HG03565 (cell line): Measurements from ENCODE around the gene INCA1.
A peak's percentile ranks its signal among the peaks of the same experiment; 100 is the strongest.

Experiments used
- ATAC-seq: cut with Tn5 transposase; IDR thresholded peaks from one replicate; pipeline ENCODE4 v1.9.1; 2021; ENCODE audit warnings: mild to moderate bottlenecking, moderate library complexity; ENCODE audit not compliant: unreplicated experiment

Gene INCA1

GRCh38 chr17:5011928-5012327, 14.6 kb upstream of the INCA1 start:
- no peak for ATAC-seq

GRCh38 chr17:5003214-5003867, 6.0 kb upstream of the INCA1 start:
- no peak for ATAC-seq

DNA sequence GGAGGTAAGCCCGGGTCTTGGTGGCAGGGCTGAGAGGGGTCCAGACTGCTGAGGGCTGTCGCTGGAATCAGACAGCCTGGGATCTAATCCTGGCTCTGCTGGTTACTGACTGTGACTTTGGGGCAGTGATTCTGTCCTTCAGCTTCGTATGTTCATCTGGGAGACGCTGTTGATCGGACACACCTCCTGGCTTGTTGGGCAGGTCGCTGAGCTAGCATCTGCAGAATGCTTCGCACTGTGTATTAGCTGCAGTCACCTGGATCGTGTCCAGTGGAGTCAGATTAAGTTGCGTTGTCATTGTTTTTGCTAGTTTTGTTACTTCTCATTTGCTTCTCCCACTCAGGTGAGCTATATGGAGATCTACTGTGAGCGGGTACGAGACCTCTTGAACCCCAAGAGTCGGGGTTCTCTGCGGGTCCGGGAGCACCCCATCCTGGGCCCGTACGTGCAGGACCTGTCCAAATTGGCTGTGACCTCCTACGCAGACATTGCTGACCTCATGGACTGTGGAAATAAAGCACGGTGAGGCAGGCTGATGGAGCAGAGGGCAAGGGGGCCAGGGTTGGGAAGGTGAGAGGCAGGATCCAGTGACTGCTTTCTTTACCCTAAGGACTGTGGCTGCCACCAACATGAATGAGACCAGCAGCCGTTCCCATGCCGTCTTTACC, 4.9 kb upstream of the INCA1 start:
- no peak for ATAC-seq

- no peak for ATAC-seq
These were observed 2.9 kb upstream of the INCA1 start for GRCh38 chr17:5000237-5000639.

- no peak for ATAC-seq
These were observed 2.2 kb upstream of the INCA1 start for GRCh38 chr17:4999430-5000093.

DNA sequence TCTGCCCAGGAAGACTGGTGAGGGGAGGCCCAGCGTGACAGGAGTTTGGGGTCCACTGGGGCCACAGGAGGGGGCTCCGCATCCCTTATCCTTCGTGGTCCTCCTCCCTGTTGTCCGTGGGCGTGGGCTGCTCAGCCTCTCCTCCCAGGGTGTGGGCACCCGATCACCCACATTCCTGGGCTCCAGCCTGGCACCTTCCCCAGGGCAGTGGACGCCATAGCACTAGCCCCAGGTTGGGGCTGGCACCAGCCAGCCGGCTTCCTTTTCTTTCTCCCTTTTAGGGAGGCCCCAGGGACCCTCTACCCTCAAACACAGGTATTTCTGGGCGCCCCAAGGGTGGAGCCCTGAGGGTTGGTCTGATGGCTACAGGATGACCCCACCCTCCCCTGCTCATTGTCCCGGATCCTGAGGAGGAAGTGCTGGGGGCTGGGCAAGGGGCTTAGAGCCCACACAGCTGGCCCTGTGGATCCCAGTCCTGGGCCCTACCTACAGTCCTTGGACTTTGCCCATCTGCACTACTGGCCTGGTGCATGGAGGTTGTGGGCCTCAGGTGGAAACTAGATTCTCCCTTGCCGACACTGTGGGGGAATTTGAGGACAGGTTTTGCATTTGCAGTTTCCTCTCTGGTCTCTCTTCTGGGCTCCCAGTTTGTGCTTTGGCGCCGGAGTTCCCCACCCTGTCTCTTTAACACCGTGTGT, 1.6 kb upstream of the INCA1 start:
- no peak for ATAC-seq

DNA sequence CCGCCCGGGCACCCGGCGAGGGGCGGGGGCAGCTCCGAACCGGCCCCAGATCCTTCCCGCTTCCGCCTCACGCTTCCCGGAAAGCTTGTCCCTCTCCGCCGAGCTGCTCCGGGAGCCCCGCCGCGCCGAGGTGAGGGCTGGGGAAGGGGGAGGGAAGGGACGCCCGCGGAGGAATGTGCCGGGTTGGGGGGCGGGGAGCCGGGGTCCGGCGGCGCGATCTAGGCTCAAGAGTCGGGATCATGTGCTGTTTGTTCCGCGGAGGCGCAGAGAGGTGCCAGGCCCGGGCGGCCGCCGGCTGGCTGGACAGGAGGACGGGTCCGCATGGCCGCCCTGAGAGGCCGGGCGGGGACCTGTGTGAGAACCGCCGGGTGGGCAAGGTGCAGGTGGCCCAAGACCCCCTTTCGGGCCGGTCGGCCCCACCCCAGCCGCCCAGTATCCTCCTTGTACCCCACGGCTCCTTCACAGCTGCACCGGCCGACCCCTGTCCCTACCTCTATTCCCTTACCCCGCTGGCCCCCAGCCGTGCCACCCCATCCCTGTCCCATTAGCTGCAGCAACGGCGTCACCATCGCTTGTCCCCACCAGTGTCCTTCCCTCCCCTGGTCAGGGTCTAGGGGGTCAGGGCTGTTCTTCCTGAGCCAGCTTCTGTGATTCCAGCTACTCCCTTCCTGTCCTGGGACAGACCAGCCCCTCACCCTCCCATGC, 857 bp upstream of the INCA1 start:
- peak; percentile 11 for ATAC-seq

DNA sequence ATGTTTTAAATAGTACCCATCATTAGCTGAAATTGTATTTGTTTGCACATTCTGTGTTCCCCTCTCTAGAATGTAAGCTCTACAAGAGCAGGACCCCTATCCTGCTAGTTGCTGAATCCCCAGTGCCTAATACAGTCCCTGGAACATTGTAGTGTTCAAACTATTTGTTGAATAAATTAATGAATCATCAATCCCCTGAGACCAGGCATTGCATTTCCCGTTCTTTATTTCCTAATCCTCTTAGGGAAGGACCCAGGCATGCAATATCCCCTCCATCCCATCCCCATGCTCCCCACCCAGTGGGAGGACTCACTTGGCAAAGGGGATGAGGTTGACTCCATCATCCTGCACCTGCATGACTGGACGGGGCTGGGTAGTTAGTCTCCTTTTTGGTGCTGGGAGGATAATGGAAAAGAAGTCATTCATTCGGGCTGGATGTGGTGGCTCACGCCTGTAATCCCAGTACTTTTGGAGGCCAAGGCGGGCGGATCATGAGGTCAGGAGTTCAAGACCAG, 3.2 kb downstream of the INCA1 start:
- ATAC-seq: no peak

GRCh38 chr17:4987767-4988567, 9.4 kb downstream of the INCA1 start:
- ATAC-seq: no peak

GRCh38 chr17:4986951-4987766, 10.2 kb downstream of the INCA1 start, which contains the start of gene CAMTA2:
CAMTA2 (minus strand) TSS chr17:4987675; CDS start chr17:4986222, 1,453 bp downstream.
- ATAC-seq: peak; percentile 49

GRCh38 chr17:4986403-4986802, 10.9 kb downstream of the INCA1 start:
- no peak for ATAC-seq

DNA sequence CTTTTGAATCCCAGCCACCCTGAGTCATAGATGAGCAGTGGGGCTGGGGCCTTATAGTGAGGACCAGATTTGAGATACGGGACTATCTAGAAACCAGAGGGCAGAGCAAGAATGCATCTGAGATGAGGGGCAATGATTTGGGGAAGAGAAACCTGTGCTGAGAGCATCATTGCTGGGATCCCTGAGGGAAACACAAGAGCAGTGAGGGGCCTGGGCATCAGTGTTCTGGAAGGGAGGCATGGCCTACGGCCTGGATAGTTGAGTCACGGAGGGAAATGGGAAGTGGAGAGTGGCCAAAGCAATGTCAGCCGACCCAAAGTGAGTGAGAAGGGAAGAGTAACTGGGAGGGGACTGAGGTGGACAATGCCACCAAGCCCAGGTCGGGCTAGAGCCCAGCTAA, 15.0 kb downstream of the INCA1 start:
- no peak for ATAC-seq

DNA sequence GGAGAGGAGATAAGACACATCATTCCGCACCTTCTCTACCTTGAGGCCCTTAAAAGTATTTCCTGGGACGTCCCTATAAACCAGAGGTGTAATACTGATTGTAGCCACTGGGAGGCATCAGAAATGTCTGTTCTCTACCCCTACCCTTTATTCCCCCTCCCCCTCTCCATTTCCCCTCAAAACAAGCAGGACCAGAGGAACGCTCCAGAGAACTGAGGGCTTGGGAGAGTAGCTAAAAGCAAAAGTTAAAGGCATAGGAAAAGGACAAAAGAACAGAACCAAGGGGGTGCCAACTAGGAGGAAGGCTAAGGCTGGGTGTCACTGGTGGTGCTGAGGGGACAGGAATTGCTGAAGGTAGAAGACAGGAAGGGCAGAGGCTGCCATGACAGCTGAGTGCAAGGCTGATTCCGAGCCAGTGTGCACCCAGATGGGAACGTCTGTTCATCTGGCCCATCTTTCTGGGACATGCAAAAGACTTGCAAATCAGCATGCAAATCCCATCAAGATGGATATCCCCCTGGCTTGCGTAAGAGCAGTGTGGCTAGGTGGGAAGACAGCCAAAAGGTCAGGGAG, 16.6 kb downstream of the INCA1 start:
- no peak for ATAC-seq

- no peak for ATAC-seq
These were observed 18.6 kb downstream of the INCA1 start for GRCh38 chr17:4978726-4979125.

- ATAC-seq: no peak
These were observed 23.1 kb downstream of the INCA1 start for GRCh38 chr17:4974115-4974670.

DNA sequence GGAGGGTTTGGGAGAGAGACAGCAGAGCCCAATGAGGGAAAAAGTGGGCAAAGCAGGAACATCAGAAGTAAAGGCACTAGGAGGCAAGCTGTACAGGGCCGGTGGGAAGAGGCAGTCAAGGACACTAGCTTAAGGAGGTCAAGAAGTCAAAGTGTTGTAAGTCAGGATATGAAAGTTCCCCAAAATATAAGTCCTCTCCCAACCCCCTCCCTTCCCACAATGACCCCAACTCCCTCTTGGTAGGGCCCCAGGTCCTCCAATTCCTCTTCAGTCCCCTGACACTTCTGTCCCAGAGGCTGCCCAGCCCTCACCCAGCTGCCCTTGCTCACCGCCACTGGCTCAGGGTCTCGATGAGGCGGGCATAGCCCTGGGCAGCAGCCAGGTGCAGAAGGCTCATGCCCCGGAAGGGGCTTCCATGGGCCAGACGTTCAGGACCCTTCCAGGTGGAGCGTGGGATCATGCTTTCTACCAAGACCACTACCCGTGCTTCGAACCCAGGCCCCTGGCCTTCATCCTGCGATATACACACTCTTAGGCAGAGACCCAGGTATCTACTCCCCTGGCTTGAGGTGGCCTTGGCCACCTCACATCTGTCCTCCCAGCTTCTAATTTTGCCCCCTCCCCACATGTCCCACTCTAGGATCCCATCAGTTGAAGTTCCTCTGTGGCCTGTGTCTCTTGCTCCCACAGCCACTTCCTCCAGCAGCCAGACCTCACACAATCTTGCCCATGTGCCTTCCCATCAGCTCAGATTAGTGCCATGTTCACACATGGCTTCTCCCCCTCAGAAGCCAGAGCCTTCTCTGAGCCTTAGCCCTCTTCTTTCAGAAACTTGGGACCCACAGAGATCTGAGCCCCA, 23.8 kb downstream of the INCA1 start:
- ATAC-seq: no peak

GRCh38 chr17:4972752-4973151, 24.6 kb downstream of the INCA1 start:
- no peak for ATAC-seq
